Effector CD4-positive, alpha-beta T cell (primary cell): Measurements from ENCODE around the gene FUT8.

Experiments used
- DNase-seq: peaks from one replicate; pipeline ENCODE4 v3.0.0-alpha.2; 2020

FUT8 gene

DNA sequence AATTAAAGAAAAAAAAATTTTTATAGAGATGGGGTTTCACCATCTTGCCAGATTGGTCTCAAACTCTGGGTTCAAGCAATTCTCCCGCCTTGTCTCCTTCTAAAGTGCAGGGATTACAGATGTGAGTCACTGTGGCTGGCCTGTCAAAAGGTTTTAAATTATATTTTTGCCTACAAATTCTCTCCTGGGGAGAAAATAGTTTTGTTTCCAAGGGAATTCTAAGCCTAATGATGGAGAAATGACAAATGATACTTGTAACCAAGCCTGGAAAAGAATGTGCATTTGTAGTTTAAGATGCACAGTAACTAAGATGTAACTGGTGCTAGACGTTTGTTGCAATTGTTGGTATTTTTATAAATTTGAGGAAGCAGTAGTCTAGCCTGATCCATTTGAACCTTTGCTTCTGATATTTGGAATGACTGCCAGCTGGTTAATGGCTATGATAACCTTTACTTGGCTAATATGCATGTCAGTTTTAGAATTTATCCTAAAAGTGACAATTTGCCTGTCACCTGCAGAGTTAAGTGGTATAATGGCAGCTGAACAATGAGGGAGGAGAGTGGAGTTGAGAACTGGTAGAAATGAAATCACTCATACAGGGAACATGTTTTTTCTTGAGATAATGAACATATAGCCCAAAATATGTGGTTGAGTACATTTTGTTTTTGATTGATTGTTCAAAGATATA is 148.0 kb downstream of the FUT8 start:
- DNase-seq, result no peak

GRCh38 chr14:65564370-65564769 is 151.8 kb downstream of the FUT8 start:
- no peak for DNase-seq

GRCh38 chr14:65565948-65566347 is 153.4 kb downstream of the FUT8 start:
- no peak for DNase-seq

DNA sequence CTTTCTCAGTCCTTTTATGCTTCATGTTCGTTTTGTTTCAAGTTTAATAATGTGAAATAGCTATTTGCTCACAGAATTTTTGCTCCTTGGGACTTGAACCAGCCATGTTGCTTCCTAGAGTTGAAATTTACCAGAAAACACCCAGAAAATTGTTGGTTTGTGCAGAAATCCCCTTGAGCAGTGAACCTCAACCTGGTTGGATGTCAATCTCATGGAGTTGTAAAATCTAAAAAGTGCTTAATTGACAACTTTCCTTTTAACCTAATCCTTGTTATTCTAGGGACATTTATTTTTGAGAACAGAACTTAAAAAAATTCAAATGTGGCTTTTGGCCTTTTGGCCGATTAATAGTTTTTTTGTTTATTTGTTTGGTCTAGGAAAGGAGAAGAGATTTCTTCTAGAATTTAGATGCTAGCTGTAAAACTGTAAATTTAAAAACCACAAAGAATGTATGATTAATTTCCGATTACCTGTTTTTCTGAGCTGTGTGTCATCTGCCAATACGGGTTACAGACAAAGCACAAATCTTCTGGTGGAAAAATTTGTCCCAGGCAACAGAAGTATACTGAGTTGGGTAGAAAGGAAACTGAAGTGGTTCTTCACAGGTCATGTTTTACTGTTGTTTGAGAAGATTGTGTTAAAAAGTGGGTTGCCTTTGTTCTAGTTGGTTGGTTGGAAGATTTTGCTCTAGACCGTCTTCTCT is 154.4 kb downstream of the FUT8 start:
- no peak for DNase-seq

- no peak for DNase-seq
Observed at GRCh38 chr14:65574611-65575010, 162.1 kb downstream of the FUT8 start.

GRCh38 chr14:65575389-65575788 is 162.9 kb downstream of the FUT8 start:
- no peak for DNase-seq

DNA sequence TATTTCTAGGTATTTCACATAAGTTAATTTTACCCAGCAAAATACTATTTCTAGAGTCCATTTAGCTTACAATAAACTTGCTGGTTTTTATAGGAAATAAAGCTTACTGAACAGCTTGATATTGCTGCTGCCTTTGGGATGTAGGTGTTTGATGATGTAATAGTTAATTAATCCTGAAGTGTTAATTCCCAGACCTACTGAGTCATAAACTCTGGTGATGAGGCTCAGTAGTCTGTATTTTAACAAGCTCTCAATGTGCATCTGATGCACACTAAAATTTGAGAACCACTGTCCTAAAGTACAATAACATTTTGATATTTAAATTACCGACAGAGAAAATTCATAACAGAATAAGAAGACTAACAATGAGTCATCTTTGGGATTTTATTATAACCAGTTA is 168.4 kb downstream of the FUT8 start:
- no peak for DNase-seq

GRCh38 chr14:65581378-65581777 is 168.8 kb downstream of the FUT8 start:
- DNase-seq, result no peak

DNA sequence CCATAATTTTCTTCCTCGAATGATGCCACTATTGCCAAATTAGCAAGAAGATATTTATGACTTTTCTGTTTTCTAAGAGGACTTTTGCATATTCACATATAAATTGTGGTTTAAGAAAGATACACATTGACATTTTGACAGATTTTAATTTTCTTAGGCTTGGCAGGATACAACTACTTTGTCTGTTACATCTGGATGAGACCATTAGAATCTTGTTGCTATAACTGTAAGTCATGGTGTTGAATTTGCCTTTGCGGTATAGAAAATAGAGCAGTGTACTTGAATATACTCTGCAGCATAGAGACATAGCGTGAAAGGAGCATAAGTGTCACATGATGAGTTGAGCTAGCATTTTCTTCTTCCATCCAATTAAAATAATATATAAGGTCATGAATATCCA is 169.3 kb downstream of the FUT8 start:
- DNase-seq, result no peak

DNA sequence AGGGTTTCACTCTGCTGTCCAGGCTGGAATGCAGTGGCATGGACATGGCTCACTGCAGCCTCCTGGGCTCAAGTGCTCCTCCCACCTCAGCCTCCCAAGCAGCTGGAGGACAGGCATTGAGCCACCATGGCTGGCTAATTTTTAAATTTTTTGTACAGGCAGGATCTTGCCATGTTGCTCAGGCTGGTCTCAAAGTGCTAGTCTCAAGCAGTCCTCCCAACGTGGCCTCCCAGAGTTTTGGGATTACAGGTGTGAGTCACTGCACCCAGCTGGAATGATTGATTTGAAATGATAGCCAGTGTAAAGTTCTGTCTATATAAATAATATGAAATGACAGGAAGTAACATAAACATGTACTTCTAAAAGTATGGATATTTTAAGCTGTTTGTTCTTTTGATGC is 172.7 kb downstream of the FUT8 start:
- no peak for DNase-seq

- no peak for DNase-seq
Observed at GRCh38 chr14:65588426-65589140, 176.1 kb downstream of the FUT8 start.

DNA sequence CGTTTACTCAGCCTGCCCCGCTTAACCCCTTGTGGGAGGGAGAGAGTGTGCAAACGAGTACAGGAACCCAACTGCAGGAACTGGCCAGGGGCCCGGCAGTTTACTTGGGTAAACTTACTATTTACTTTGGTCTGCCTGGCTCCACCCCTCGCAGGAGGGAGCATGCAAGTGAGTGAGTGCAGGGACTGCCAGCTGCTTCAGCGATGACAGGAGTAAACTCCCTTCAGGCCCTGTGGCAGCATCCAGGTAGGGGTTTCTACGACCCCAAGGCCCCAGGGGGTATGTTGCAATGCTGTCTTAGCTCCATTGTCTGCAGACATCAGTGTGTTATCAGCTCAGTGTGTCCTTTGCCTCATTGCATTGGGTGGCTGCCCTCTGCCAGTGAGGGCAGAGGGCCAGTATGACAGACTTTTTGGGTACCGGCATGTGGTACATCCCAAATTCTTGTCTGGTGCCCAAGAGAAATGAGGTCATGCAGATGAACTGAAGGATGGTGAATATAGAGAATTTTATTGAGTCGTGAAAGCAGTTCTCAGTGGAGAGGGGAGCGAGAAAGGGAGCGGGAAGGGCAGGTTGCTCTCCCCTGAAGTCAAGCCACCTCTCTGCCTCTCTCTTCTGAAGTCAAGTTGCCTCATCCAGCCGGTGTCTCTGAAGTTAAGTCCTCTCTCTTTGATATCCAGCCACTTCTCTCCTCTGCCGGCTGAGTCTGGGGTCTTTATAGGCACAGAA is 181.8 kb downstream of the FUT8 start:
- no peak for DNase-seq

- DNase-seq, result no peak
Observed at GRCh38 chr14:65594882-65595237, 182.3 kb downstream of the FUT8 start.

DNA sequence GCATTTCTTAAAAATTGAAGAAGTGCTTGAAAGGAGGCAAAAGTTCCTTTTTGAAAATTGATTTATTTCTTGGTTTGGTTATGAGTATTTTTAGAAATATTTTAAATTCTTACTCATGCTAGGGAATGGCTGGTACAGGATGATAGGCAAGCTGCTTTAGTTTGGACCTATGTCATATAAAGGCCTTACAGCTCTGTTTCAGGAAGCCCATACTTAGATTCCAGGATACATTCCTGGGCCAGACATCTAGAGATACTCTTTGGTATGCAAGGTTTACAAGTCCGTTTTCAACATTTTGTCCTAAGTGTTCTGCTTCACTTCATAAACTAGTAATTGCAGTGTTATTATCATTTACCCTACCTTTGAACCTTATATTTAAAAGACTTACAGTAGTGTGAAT is 186.8 kb downstream of the FUT8 start:
- DNase-seq, result no peak

DNA sequence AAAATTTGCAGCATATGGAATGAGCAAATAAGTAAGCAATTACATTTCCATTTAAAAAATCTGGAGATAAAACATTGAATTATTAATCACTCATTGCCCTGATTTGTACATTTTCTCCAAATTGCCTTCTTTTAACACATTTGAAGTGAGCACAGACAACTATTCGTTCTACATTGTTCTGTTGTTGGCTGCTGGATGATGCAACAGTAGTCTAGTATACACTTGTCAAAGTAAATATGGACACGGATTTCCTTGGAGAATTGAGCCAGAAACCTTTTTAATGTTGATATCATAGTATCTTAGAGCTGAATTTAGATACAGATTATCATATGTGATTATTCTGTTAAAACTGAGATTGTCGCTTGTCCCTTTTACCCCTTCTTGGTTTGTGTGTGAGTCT is 188.2 kb downstream of the FUT8 start:
- DNase-seq, result no peak

GRCh38 chr14:65604535-65604934 is 192.0 kb downstream of the FUT8 start:
- DNase-seq, result no peak

- no peak for DNase-seq
Observed at GRCh38 chr14:65604936-65605335, 192.4 kb downstream of the FUT8 start.

- no peak for DNase-seq
Observed at GRCh38 chr14:65606460-65606859, 193.9 kb downstream of the FUT8 start.

DNA sequence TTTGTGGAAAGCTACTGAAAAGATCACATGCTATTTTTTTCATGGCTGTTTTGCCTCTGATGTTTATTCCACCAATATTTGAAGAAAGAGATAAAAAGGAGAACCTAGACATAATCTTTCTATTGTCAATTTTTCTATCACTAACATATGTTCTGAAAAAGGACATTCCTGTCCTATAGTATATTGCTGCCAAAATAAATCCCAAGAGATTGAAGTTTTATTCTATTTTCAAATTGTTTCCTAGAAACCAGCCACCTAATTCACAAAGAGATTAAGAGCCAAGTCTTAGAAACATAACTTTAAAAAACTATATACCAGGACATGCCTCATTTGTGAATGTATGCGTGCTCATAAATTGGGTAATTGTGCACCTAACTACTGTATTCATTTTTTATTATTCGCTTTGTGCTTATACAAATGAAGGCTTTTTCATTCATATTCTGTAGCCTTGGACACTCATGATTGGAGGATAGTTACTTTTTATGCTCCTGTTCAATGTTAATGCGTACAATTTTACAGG is 200.7 kb downstream of the FUT8 start:
- no peak for DNase-seq

DNA sequence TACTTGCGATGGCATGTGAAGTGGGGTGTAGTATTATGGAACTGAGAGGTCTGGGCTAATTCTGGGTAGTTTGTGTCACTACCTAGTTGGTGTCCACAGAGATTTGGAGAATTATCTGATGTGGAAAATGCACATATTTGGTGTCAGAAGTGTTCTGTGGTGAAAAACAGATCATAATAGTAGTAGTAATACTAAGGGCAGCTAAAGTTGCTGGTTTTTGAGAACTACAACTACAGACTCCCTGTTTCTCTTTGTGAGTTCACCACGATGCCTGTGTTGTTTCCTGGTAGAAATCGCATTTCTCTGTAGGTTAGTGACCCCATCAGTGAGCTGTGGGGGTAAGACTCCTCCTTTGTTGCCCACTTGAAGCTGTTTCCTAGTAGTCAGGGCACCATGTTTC is 206.5 kb downstream of the FUT8 start:
- no peak for DNase-seq

DNA sequence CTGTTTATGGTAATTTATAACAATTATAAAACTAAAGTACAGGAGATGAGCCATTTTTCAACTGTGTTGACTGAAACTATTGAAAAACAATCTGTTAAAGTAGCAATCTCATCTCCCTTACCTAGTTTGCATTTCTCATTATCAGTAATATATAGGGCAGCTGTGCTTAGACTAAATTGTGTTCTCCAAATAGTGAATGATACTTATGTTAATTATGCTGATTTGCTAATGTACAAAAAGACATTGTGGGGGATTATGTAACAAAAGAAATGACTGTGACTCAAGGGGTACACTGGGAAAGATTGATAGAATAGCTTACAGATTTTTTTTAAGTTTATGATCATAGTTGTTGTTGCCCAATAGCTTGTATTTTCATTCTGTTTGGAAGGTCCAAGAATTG is 207.7 kb downstream of the FUT8 start:
- no peak for DNase-seq

DNA sequence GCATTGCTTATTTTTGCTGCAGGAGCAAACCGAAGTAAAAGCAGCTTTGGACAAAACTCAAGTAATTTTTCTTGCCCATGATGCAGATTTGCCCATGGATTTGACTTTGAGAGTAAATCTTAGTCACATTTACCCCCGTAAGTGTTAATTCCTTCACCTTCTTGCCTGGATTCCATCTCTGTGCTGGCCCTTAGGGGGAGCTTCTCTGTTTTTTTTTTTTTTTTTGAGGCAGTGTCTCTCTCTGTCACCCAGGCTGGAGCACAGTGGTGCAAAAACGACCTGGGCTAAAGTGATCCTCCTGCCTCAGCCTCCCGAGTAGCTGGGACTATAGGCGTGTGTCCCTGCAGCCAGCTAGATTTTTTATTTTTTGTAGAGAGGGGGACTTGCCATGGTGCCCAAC is 210.2 kb downstream of the FUT8 start:
- DNase-seq, result no peak

GRCh38 chr14:65623759-65624158 is 211.2 kb downstream of the FUT8 start:
- no peak for DNase-seq
